Heart right ventricle (tissue), 16 donors: ENCODE measurements around the gene KLHL29. TPM values are rescaled to one million over a fixed set of nuclear protein-coding genes. Genes with fewer than 3 reads are reported as not detected.

Source experiments
- ATAC-seq, 8 donors: fragments of 200-7000 bp; cut with Tn5 transposase; one replicate each; pipeline ENCODE4 v1.9.1; 2020; ENCODE audit warnings: mild to moderate bottlenecking in 8 of 8, moderate library complexity in 8 of 8, moderate number of reproducible peaks in 1 of 8
- DNase-seq, 2 donors: peaks; one replicate each; pipeline ENCODE4 v3.0.0-alpha.2; 2020
- H3K27ac ChIP-seq, 10 donors: fragments of 200-600 bp; sonication (generic) in 2 of 10; one replicate each; pipeline versions ENCODE4 v1.5.0 to v1.8.0; 2020 to 2022; ENCODE audit warnings: mild to moderate bottlenecking in 3 of 10
- H3K27me3 ChIP-seq, 7 donors: fragments of 200-600 bp; one replicate each; pipeline ENCODE4 v1.8.0; 2021 to 2022; ENCODE audit warnings: mild to moderate bottlenecking in 2 of 7
- H3K36me3 ChIP-seq, 9 donors: fragments of 200-600 bp; sonication (generic) in 1 of 9; one replicate each; pipeline versions ENCODE4 v1.5.0 to v1.8.0; 2020 to 2022; ENCODE audit warnings: mild to moderate bottlenecking in 2 of 9
- H3K4me1 ChIP-seq, 9 donors: fragments of 200-600 bp; sonication (generic) in 1 of 9; one replicate each; pipeline versions ENCODE4 v1.5.0 to v1.8.0; 2020 to 2022; ENCODE audit warnings: mild to moderate bottlenecking in 4 of 9
- H3K4me3 ChIP-seq, 10 donors: fragments of 200-600 bp; sonication (generic) in 2 of 10; one replicate each; pipeline versions ENCODE4 v1.5.0 to v1.8.0; 2020 to 2022; ENCODE audit warnings: mild to moderate bottlenecking in 7 of 10, moderate library complexity in 2 of 10
- H3K9me3 ChIP-seq, 11 donors: fragments of 200-600 bp in 10 of 11; sonication (generic) in 2 of 11; one replicate each; pipeline versions ENCODE4 v1.5.0 to v1.8.0; 2013 to 2022; ENCODE audit warnings: mild to moderate bottlenecking in 2 of 11, control low read depth in 1 of 11, moderate library complexity in 1 of 11
- CTCF ChIP-seq, 9 donors: fragments of 200-600 bp; sonication (generic) in 2 of 9; IDR thresholded peaks; one replicate each; pipeline versions ENCODE4 v1.5.0 to v1.8.0; 2021 to 2022; ENCODE audit warnings: antibody characterized with exemption in 9 of 9, mild to moderate bottlenecking in 5 of 9, moderate library complexity in 1 of 9
- WGBS, 2 donors: extraction: QIAGEN DNeasy Blood & Tissue Kit; methylation state at CpG; one replicate each; pipeline ENCODE4 v1.1.7; 2013; ENCODE audit warnings: inconsistent platforms in 1 of 2; 5-methylcytosine and 5-hydroxymethylcytosine counted together
- intact Hi-C, 10 donors: fragments of 100-400 bp; cut with DNase I; formaldehyde crosslinking; loops; one replicate each; pipeline versions ENCODE4 v1.11.1 to v1.14.2; 2022
- polyA plus RNA-seq, 2 donors: library from polyadenylated mRNA; stranded (reverse); fragments of 200-250 nt; gene quantifications; one replicate each; pipeline ENCODE4 v1.2.3, GENCODE V29; 2013
- total RNA-seq, 10 donors: library from RNA; stranded (reverse); fragmentation: NEBNext Ultra II Directional in 3 of 10; extraction: Animal tissue kit (Norgen Biotek cat#: 25700) in 3 of 10; gene quantifications; one replicate each; pipeline versions ENCODE4 v1.2.1 to v1.2.4, GENCODE V29; 2021 to 2023
- donor health status: Arrhythmogenic right ventricular cardiomyopathy.
- donor health status: ischemic (EF 13 %, LVEDD 7.1; RV severe dilation, severe dysfunction).
- donor health status: healthy with polysubstance abuse.
- donor health status: DM: no; HTN: yes; CAD: no.
- donor health status: DM: no; HTN: no; CAD: no.
- donor health status: ischemic (EF 25% LVEDD 6.9; RV normal size, moderate dysfunction).
- donor health status: ischemic (EF 25% LVEDD 5.7; RV mildly dilated, moderate dysfunction).
- donor health status: healthy.
- donor health status: DM: yes; HTN: yes; CAD: no.
- donor health status: Ischemic cardiomyopathy.
- donor health status: ischemic (EF 35%, LVEDD 5.7; RV mildly dilated, moderate dysfunction).
- donor health status: nonischemic (EF 11% LVEDD 7.7; RV severe dilation, severe dysfunction).
- donor health status: DM: yes; HTN: yes; CAD: no.
- donor health status: PGD.
- donor health status: ischemic (EF 29% LVEDD 5.4; RV normal size, mild dysfunction).
- donor health status: nonischemic (EF 23%, LVEDD 6.1; RV moderate dilation, normal function).

The KLHL29 gene
- total and polyA plus RNA-seq, 12 donors = 0.71 to 1.5 (median 1.0) TPM

- DNase-seq (no peak), ATAC-seq (no peak)
- Histone ChIP-seq H3K4me1 (peaks cover 0 to 3% (median 0%) of the 10 kb centered on the region in 9 donors), H3K27me3 (peaks cover 0 to 6% (median 0%) of the 10 kb centered on the region in 7 donors), H3K4me3 (no peak overlapping the region), H3K27ac (no peak overlapping the region), H3K36me3 (no peaks in the 10 kb centered on the region), H3K9me3 (peaks cover 0 to 8% (median 0%) of the 10 kb centered on the region in 11 donors)
- 93 to 96% methylated on average over 6 of the region's 6 CpGs for WGBS, 2 donors
- intact Hi-C loops = no loop called here
- TF ChIP-seq CTCF (IDR thresholded peaks at IDR 0.05) = no peak
Measured at GRCh38 chr2:23433282-23433681, 48.3 kb downstream of the KLHL29 start.

GRCh38 chr2:23434721-23435121 lies 49.7 kb downstream of the KLHL29 start:
- 65 to 70% methylated on average over 6 of the region's 6 CpGs for WGBS, 2 donors
- Histone ChIP-seq H3K27me3 (peaks cover 0 to 6% (median 0%) of the 10 kb centered on the region in 7 donors), H3K27ac (no peak overlapping the region), H3K4me3 (no peak overlapping the region), H3K9me3 (peaks cover 0 to 8% (median 0%) of the 10 kb centered on the region in 11 donors), H3K36me3 (no peaks in the 10 kb centered on the region), H3K4me1 (peaks cover 0 to 3% (median 0%) of the 10 kb centered on the region in 9 donors)
- no peak for TF ChIP-seq CTCF (IDR thresholded peaks at IDR 0.05)
- intact Hi-C loops = no loop called here
- ATAC-seq = no peak
- DNase-seq = no peak

- WGBS, 2 donors = 90 to 92% methylated on average over 9 of the region's 9 CpGs
- TF ChIP-seq CTCF (IDR thresholded peaks at IDR 0.05) = no peak
- H3K36me3 ChIP-seq = no peaks in the 10 kb centered on the region
- H3K4me3 ChIP-seq = no peak overlapping the region
- H3K9me3 ChIP-seq = peaks cover 0 to 8% (median 0%) of the 10 kb centered on the region in 11 donors
- DNase-seq = no peak
- peaks cover 0 to 3% (median 0%) of the 10 kb centered on the region in 9 donors for H3K4me1 ChIP-seq
- peaks cover 0 to 6% (median 0%) of the 10 kb centered on the region in 7 donors for H3K27me3 ChIP-seq
- no peak for ATAC-seq
- H3K27ac ChIP-seq = no peak overlapping the region
- intact Hi-C loops = no loop called here
Measured at GRCh38 chr2:23435250-23436035, 50.5 kb downstream of the KLHL29 start.

GRCh38 chr2:23436346-23437098 lies 51.5 kb downstream of the KLHL29 start:
- peaks cover 0 to 3% (median 0%) of the 10 kb centered on the region in 9 donors for H3K4me1 ChIP-seq
- H3K9me3 ChIP-seq = peaks cover 0 to 14% (median 5%) of the 10 kb centered on the region in 11 donors
- H3K27me3 ChIP-seq = peaks cover 0 to 6% (median 0%) of the 10 kb centered on the region in 7 donors
- H3K27ac ChIP-seq = no peak overlapping the region
- intact Hi-C loops = no loop called here
- H3K4me3 ChIP-seq = no peak overlapping the region
- no peak for TF ChIP-seq CTCF (IDR thresholded peaks at IDR 0.05)
- DNase-seq (no peak), ATAC-seq (peak in 2 of 8 donors; percentile 29 to 33)
- 65 to 71% methylated on average over 16 of the region's 16 CpGs for WGBS, 2 donors
- H3K36me3 ChIP-seq = no peaks in the 10 kb centered on the region
